ENCODE data around the gene TESMIN.

TESMIN gene

GRCh38 chr11:68704887-68705286 is 46.4 kb downstream of the TESMIN start:
- no peak for DNase-seq

- DNase-seq = no peak
Observed at GRCh38 chr11:68698993-68699392, 52.3 kb downstream of the TESMIN start.

GRCh38 chr11:68695531-68695930 is 55.8 kb downstream of the TESMIN start:
- DNase-seq = no peak

GRCh38 chr11:68694431-68695297 is 56.7 kb downstream of the TESMIN start:
- no peak for DNase-seq

GRCh38 chr11:68693484-68693882 is 57.8 kb downstream of the TESMIN start:
- no peak for DNase-seq

- DNase-seq = no peak
Observed at GRCh38 chr11:68692871-68693483, 58.3 kb downstream of the TESMIN start.

- DNase-seq = no peak
Observed at GRCh38 chr11:68692115-68692514, 59.2 kb downstream of the TESMIN start.

GRCh38 chr11:68691402-68691784 is 59.9 kb downstream of the TESMIN start:
- DNase-seq = no peak

- no peak for DNase-seq
Observed at GRCh38 chr11:68690671-68691401, 60.5 kb downstream of the TESMIN start.

GRCh38 chr11:68689737-68690625 is 61.3 kb downstream of the TESMIN start:
- no peak for DNase-seq

GRCh38 chr11:68688881-68689280 is 62.4 kb downstream of the TESMIN start:
- no peak for DNase-seq

GRCh38 chr11:68687986-68688385 is 63.3 kb downstream of the TESMIN start:
- DNase-seq = no peak

GRCh38 chr11:68687311-68687710 is 64.0 kb downstream of the TESMIN start:
- no peak for DNase-seq

GRCh38 chr11:68686486-68686885 is 64.8 kb downstream of the TESMIN start:
- no peak for DNase-seq

- DNase-seq = no peak
Observed at GRCh38 chr11:68685656-68686380, 65.5 kb downstream of the TESMIN start.

GRCh38 chr11:68684385-68685356 is 66.6 kb downstream of the TESMIN start, which contains the start of gene GAL:
Gene GAL, plus strand, starts transcription at chr11:68684544. Its CDS starts 380 bp downstream, at chr11:68684924.
- DNase-seq = no peak

GRCh38 chr11:68683536-68684384 is 67.6 kb downstream of the TESMIN start:
- no peak for DNase-seq

GRCh38 chr11:68683121-68683520 is 68.2 kb downstream of the TESMIN start:
- DNase-seq = no peak

GRCh38 chr11:68682531-68682961 is 68.8 kb downstream of the TESMIN start:
- no peak for DNase-seq
